Activated CD4-positive, alpha-beta T cell treated with anti-CD3 and anti-CD28 coated beads for 36 hours (primary cell): ENCODE measurements around the gene NFIX. TPM values are rescaled to one million over a fixed set of nuclear protein-coding genes. Genes with fewer than 3 reads are reported as not detected.
A peak's percentile ranks its signal among the peaks of the same experiment; 100 is the strongest.

Experiments used
- ATAC-seq: fragments of 200-7000 bp; cut with Tn5 transposase; one replicate; pipeline ENCODE4 v1.10.0; 2021; ENCODE audit warnings: mild to moderate bottlenecking, moderate library complexity
- CTCF ChIA-PET: fragments of 350-600 bp; sonication (Branson Sonifier 250); formaldehyde crosslinking; loops from one replicate; lab custom pipeline; 2021; ENCODE audit warnings: antibody characterized with exemption; lab: Charles Lee
- POLR2A ChIA-PET: fragments of 350-600 bp; sonication (Branson Sonifier 250); formaldehyde crosslinking; loops from one replicate; lab custom pipeline; 2021; ENCODE audit warnings: antibody characterized with exemption, inconsistent platforms; lab: Charles Lee
- DNase-seq: peaks from one replicate; pipeline ENCODE4 v3.0.0-alpha.2; 2020
- H3K27ac Mint-ChIP-seq: one replicate; pipeline ENCODE4 v1.8.0; 2021; ENCODE audit warnings: mixed read lengths
- H3K27me3 Mint-ChIP-seq: one replicate; pipeline ENCODE4 v1.8.0; 2021; ENCODE audit warnings: mixed read lengths
- H3K36me3 Mint-ChIP-seq: one replicate; pipeline ENCODE4 v1.8.0; 2021; ENCODE audit warnings: low read depth, mixed read lengths
- H3K4me1 Mint-ChIP-seq: one replicate; pipeline ENCODE4 v1.8.0; 2021; ENCODE audit warnings: mixed read lengths
- H3K4me3 Mint-ChIP-seq: one replicate; pipeline ENCODE4 v1.8.0; 2021; ENCODE audit warnings: mild to moderate bottlenecking, moderate library complexity, mixed read lengths
- H3K9me3 Mint-ChIP-seq: one replicate; pipeline ENCODE4 v1.8.0; 2021; ENCODE audit warnings: low read depth, mixed read lengths
- intact Hi-C, 2 experiments: fragments of 100-400 bp; cut with DNase I in 1 of 2; cut with micrococcal nuclease in 1 of 2; formaldehyde crosslinking; loops; one replicate each; pipeline versions ENCODE4 v1.14.2 to v1.15.1; 2022 to 2024; cut with DNase I, micrococcal nuclease
- total RNA-seq, 2 experiments: library from RNA; stranded (reverse); gene quantifications; one replicate each; pipeline ENCODE4 v1.2.3, GENCODE V29; 2021

The NFIX gene
- total RNA-seq, 2 experiments from 2014 or later, result 4.3 to 4.8 TPM

GRCh38 chr19:13092158-13092543 lies 96.9 kb downstream of the NFIX start:
- POLR2A ChIA-PET, result no interaction called here
- H3K27me3 Mint-ChIP-seq, result peaks cover 19% of the 10 kb centered on the region
- no peaks in the 10 kb centered on the region for H3K36me3 Mint-ChIP-seq
- intact Hi-C loops, result loop anchor here in 1 of 2 experiments (5.0 kb wide), 1 partner anchor 60 kb away; no protein-coding TSS in a partner anchor
- H3K9me3 Mint-ChIP-seq, result no peaks in the 10 kb centered on the region
- H3K4me1 Mint-ChIP-seq, result peaks cover 13% of the 10 kb centered on the region
- H3K4me3 Mint-ChIP-seq, result no peak overlapping the region
- DNase-seq, result no peak
- no peak overlapping the region for H3K27ac Mint-ChIP-seq
- CTCF ChIA-PET, result interaction anchor here (0.9 to 5.7 kb wide), 4 partner anchors 31 to 127 kb away, joined by 3 to 98 read pairs (median 6); no protein-coding TSS in a partner anchor
- ATAC-seq, result no peak

GRCh38 chr19:13092606-13093235 lies 97.4 kb downstream of the NFIX start:
- ChIA-PET CTCF (interaction anchor here (0.7 to 5.7 kb wide), 8 partner anchors 13 to 205 kb away, joined by 3 to 98 read pairs (median 22); no protein-coding TSS in a partner anchor), POLR2A (no interaction called here)
- Mint-ChIP-seq H3K27me3 (peaks cover 22% of the 10 kb centered on the region), H3K4me1 (peaks cover 16% of the 10 kb centered on the region), H3K27ac (no peak overlapping the region), H3K36me3 (no peaks in the 10 kb centered on the region), H3K9me3 (no peaks in the 10 kb centered on the region), H3K4me3 (no peak overlapping the region)
- no peak for ATAC-seq
- intact Hi-C loops, result loop anchor here (1.0 to 5.0 kb wide), 5 partner anchors 31 to 127 kb away; no protein-coding TSS in a partner anchor
- DNase-seq, result no peak

- ATAC-seq (peak; percentile 89), DNase-seq (peak; percentile 90)
- Mint-ChIP-seq H3K9me3 (no peaks in the 10 kb centered on the region), H3K36me3 (no peaks in the 10 kb centered on the region), H3K27me3 (peaks cover 29% of the 10 kb centered on the region), H3K4me1 (peaks cover 23% of the 10 kb centered on the region), H3K27ac (no peak overlapping the region), H3K4me3 (no peak overlapping the region)
- POLR2A ChIA-PET, result no interaction called here
- intact Hi-C loops, result loop anchor here (1.0 to 5.0 kb wide), 5 partner anchors 32 to 128 kb away; no protein-coding TSS in a partner anchor
- CTCF ChIA-PET, result interaction anchor here (0.6 to 5.7 kb wide), 20 partner anchors 10 to 1040 kb away, joined by 3 to 98 read pairs (median 4); partner anchors contain the start of genes DAND5, GADD45GIP1, IER2 and STX10
Observed at GRCh38 chr19:13093407-13094105, 98.3 kb downstream of the NFIX start.

- no peak for ATAC-seq
- intact Hi-C loops, result loop anchor here in 1 of 2 experiments (5.0 kb wide), 1 partner anchor 62 kb away; no protein-coding TSS in a partner anchor
- Mint-ChIP-seq H3K36me3 (no peaks in the 10 kb centered on the region), H3K9me3 (no peaks in the 10 kb centered on the region), H3K4me1 (peaks cover 26% of the 10 kb centered on the region), H3K27ac (no peak overlapping the region), H3K4me3 (no peak overlapping the region), H3K27me3 (peaks cover 32% of the 10 kb centered on the region)
- no peak for DNase-seq
- ChIA-PET CTCF (interaction anchor here (0.6 to 5.7 kb wide), 19 partner anchors 10 to 184 kb away, joined by 3 to 98 read pairs (median 4); partner anchors contain the start of genes DAND5, GADD45GIP1, IER2 and STX10), POLR2A (no interaction called here)
Observed at GRCh38 chr19:13094106-13094504, 98.8 kb downstream of the NFIX start.

- Mint-ChIP-seq H3K36me3 (peaks cover under 1% of the 10 kb centered on the region), H3K4me1 (peaks cover 32% of the 10 kb centered on the region), H3K9me3 (no peaks in the 10 kb centered on the region), H3K27me3 (peaks cover 32% of the 10 kb centered on the region), H3K27ac (no peak overlapping the region), H3K4me3 (no peak overlapping the region)
- ATAC-seq (no peak), DNase-seq (peak; percentile 34)
- intact Hi-C loops, result loop anchor here in 1 of 2 experiments (5.0 kb wide), 2 partner anchors 63 to 208 kb away; partner anchors contain the start of gene KLF1
- ChIA-PET CTCF (interaction anchor here (0.6 to 5.7 kb wide), 14 partner anchors 10 to 482 kb away, joined by 3 to 98 read pairs (median 8); partner anchors contain the start of gene GADD45GIP1), POLR2A (no interaction called here)
Observed at GRCh38 chr19:13094771-13095392, 99.6 kb downstream of the NFIX start.

GRCh38 chr19:13095393-13095784 lies 100.1 kb downstream of the NFIX start:
- Mint-ChIP-seq H3K4me3 (no peak overlapping the region), H3K9me3 (no peaks in the 10 kb centered on the region), H3K27ac (no peak overlapping the region), H3K36me3 (peaks cover 5% of the 10 kb centered on the region), H3K4me1 (peaks cover 37% of the 10 kb centered on the region), H3K27me3 (peaks cover 32% of the 10 kb centered on the region)
- intact Hi-C loops, result loop anchor here in 1 of 2 experiments (5.0 kb wide), 1 partner anchor 208 kb away; the partner anchor contains the start of gene KLF1
- POLR2A ChIA-PET, result no interaction called here
- CTCF ChIA-PET, result interaction anchor here (0.6 to 5.7 kb wide), 9 partner anchors 10 to 130 kb away, joined by 3 to 98 read pairs (median 10); no protein-coding TSS in a partner anchor
- ATAC-seq (no peak), DNase-seq (peak; percentile 36)

- Mint-ChIP-seq H3K9me3 (no peaks in the 10 kb centered on the region), H3K4me1 (peaks cover 38% of the 10 kb centered on the region), H3K36me3 (peaks cover 5% of the 10 kb centered on the region), H3K27ac (no peak overlapping the region), H3K4me3 (no peak overlapping the region), H3K27me3 (peaks cover 32% of the 10 kb centered on the region)
- POLR2A ChIA-PET, result interaction anchor here (0.9 kb wide), 1 partner anchor 131 kb away, joined by 3 read pairs; no protein-coding TSS in a partner anchor
- CTCF ChIA-PET, result interaction anchor here (0.9 to 5.7 kb wide), 9 partner anchors 9 to 182 kb away, joined by 3 to 98 read pairs (median 8); no protein-coding TSS in a partner anchor
- peak; percentile 53 for DNase-seq
- intact Hi-C loops, result loop anchor here in 1 of 2 experiments (5.0 kb wide), 1 partner anchor 209 kb away; the partner anchor contains the start of gene KLF1
- no peak for ATAC-seq
Observed at GRCh38 chr19:13095934-13096927, 101.0 kb downstream of the NFIX start.

GRCh38 chr19:13097033-13097462 lies 101.8 kb downstream of the NFIX start:
- peaks cover 32% of the 10 kb centered on the region for H3K27me3 Mint-ChIP-seq
- ATAC-seq (no peak), DNase-seq (no peak)
- H3K27ac Mint-ChIP-seq, result no peak overlapping the region
- intact Hi-C loops, result loop anchor here in 1 of 2 experiments (5.0 kb wide), 1 partner anchor 210 kb away; the partner anchor contains the start of gene KLF1
- H3K9me3 Mint-ChIP-seq, result no peaks in the 10 kb centered on the region
- peaks cover 45% of the 10 kb centered on the region for H3K4me1 Mint-ChIP-seq
- peaks cover 5% of the 10 kb centered on the region for H3K36me3 Mint-ChIP-seq
- ChIA-PET CTCF (interaction anchor here (4.2 to 5.7 kb wide), 2 partner anchors 8 to 119 kb away, joined by 27 to 98 read pairs; no protein-coding TSS in a partner anchor), POLR2A (interaction anchor here (0.9 kb wide), 1 partner anchor 132 kb away, joined by 3 read pairs; no protein-coding TSS in a partner anchor)
- peak overlapping the region; percentile 36 for H3K4me3 Mint-ChIP-seq

GRCh38 chr19:13097463-13098258 lies 102.4 kb downstream of the NFIX start:
- H3K27me3 Mint-ChIP-seq, result peaks cover 32% of the 10 kb centered on the region
- peak; percentile 57 for DNase-seq
- intact Hi-C loops, result loop anchor here in 1 of 2 experiments (1.0 to 5.0 kb wide), 3 partner anchors 84 to 263 kb away; partner anchors contain the start of genes KLF1 and RTBDN
- POLR2A ChIA-PET, result no interaction called here
- H3K27ac Mint-ChIP-seq, result no peak overlapping the region
- no peaks in the 10 kb centered on the region for H3K9me3 Mint-ChIP-seq
- peaks cover 48% of the 10 kb centered on the region for H3K4me1 Mint-ChIP-seq
- CTCF ChIA-PET, result interaction anchor here (5.7 kb wide), 1 partner anchor 120 kb away, joined by 98 read pairs; no protein-coding TSS in a partner anchor
- no peak for ATAC-seq
- peak overlapping the region; percentile 38 for H3K4me3 Mint-ChIP-seq
- peaks cover 5% of the 10 kb centered on the region for H3K36me3 Mint-ChIP-seq
